HG03354 (cell line): ENCODE measurements around the gene TUG1.

ENCODE experiments used
- ATAC-seq: cut with Tn5 transposase; IDR thresholded peaks from one replicate; pipeline ENCODE4 v1.9.1; 2021; ENCODE audit warnings: mild to moderate bottlenecking; ENCODE audit not compliant: unreplicated experiment, poor library complexity, severe bottlenecking

Gene TUG1

DNA sequence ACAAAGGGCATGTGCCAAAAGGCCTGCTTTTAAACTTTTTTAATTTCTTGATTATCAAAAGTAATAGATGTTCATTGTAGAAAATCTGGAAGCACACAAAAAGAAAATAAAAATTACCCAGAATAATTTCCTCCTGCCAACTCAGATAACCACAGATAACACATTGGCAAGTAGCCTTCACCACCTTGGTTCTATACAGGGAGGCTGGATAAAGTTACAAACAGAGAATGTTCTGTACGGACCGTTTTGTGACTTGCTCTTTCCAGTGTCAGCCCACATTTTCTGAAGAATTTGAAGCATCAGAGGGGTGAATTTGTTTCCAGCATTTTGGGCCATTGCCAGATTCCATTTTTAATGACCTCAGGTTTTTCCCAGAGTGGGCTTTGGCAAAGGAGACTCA is 23.5 kb downstream of the TUG1 start:
- no peak for ATAC-seq

DNA sequence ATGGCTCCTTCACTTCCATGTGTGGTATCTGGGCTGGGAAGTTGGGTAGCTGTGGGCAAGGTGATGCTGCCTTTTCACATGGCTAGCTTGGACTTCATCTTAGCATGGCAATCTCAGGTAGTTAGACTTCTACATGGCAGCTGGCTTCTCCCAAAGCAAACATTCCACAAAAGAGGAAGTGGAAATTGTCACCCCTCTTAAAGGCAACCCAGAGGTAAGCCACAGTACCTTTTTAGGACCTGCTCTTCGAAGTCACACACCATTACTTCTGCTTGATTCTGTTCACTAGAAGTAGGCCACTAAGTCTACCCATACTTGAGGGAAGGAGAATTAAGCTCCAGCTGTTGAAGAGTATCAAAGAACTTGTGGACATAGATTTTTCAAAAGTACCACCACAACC is 25.9 kb downstream of the TUG1 start:
- ATAC-seq: no peak

DNA sequence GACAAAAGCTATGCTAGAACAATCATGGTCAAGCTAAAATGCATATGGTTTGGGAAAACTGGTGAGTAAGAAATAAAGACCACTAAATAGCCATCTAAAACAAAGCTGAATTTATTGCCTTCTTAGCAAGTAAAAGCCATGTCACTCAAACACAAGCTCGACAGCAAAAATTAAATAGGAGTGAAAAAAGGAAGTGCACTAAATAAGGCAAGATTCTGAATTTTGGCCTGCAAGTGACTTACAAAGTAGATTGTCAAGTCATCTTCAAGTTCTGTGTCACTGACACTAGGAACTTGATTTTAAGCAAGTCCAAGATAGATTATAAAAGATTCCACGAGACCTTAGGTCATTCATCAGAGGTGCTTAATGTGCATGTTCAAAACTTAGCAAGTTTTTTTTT is 27.4 kb downstream of the TUG1 start:
- ATAC-seq: no peak

DNA sequence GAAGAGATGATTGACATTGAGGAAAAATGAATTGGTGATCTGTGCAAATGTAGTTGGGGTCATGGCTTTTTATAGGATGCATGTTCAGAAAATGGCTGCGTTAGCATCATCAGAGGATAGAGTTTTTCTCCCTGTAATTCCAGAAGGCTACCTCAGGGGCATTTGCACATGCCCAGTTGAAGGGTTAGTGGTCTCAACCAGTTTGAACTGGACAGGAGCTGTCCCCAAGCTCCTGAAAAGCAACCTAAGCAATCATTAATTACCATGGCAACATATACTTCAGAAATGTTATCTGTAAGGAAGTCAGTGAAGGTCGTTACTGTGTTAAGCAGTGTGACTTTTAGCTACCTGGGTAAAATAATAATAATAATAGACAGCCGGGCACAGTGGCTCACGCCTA is 29.3 kb downstream of the TUG1 start:
- no peak for ATAC-seq

GRCh38 chr22:31001124-31001770 is 32.2 kb downstream of the TUG1 start:
- ATAC-seq: no peak

DNA sequence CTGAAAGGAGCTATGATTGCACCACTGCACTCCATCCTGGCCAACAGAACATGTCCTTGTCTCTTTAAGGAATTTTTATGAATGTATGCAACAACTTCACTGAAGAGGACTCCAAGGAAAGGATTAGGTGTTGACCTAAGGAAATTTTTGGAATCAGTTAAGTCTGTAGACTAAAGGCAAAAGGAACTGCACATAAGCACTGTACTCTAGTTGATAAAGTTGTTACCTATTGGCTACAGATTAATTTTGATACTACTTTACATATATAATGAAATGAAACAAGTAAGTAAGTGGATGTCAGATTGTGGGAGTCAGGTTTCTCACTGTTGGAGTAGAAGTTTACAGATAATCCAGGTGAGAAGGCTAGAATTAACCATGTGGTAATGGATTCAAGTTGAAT is 36.5 kb downstream of the TUG1 start:
- no peak for ATAC-seq

- ATAC-seq: no peak
Measured at GRCh38 chr22:31019191-31019930, 50.3 kb downstream of the TUG1 start.

GRCh38 chr22:31020334-31020733 is 51.3 kb downstream of the TUG1 start:
- no peak for ATAC-seq

DNA sequence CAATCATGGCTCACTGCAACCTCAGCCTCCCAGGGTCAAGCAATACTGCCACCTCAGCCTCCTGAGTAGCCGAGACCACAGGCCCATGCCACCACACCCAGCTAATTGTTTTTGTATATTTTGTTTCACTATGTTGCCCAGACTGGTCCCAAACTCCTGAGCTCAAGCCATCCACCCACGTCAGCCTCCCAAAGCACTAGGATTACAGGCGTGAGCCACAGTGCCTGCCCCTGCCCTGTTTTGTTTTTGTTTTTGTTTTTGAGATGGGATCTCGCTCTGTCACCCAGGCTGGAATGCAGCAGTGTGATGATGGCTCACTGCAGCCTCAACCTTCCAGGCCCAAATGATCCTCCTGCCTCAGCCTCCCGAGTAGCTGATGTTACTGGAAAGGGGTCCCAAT is 53.5 kb downstream of the TUG1 start:
- ATAC-seq: no peak
